Ishikawa (cell line): ENCODE measurements around the gene MRPL57.

ENCODE experiments used
- CEBPB ChIP-seq: IDR thresholded peaks from 2 replicates; pipeline ENCODE4 v1.6.1; 2012
- CREB1 ChIP-seq: IDR thresholded peaks from 2 replicates; pipeline ENCODE4 v1.6.1; 2012; ENCODE audit warnings: low read depth
- EP300 ChIP-seq: IDR thresholded peaks from 2 replicates; pipeline ENCODE4 v1.6.1; 2012; ENCODE audit warnings: borderline replicate concordance
- FOXM1 ChIP-seq: IDR thresholded peaks from 2 replicates; pipeline ENCODE4 v1.6.1; 2012; ENCODE audit warnings: low read depth, borderline replicate concordance
- NFIC ChIP-seq: IDR thresholded peaks from 2 replicates; pipeline ENCODE4 v1.6.1; 2012
- RAD21 ChIP-seq: IDR thresholded peaks from 2 replicates; pipeline ENCODE4 v1.6.1; 2012; ENCODE audit warnings: low read depth
- TAF1 ChIP-seq: IDR thresholded peaks from 2 replicates; pipeline ENCODE4 v1.6.1; 2012; ENCODE audit warnings: low read depth, mild to moderate bottlenecking
- TCF12 ChIP-seq: IDR thresholded peaks from 2 replicates; pipeline ENCODE4 v1.6.1; 2012; ENCODE audit warnings: low read depth
- TEAD4 ChIP-seq: IDR thresholded peaks from 2 replicates; pipeline ENCODE4 v1.6.1; 2012
- YY1 ChIP-seq: IDR thresholded peaks from 2 replicates; pipeline ENCODE4 v1.6.1; 2012; ENCODE audit warnings: low read depth
- ZBTB7A ChIP-seq: IDR thresholded peaks from 2 replicates; pipeline ENCODE4 v1.6.1; 2012; ENCODE audit warnings: low read depth
- TF ChIP-seq, protein P1 (sequence below): IDR thresholded peaks from 2 replicates; pipeline ENCODE4 v1.6.1; 2012; ENCODE audit warnings: low read depth, mild to moderate bottlenecking
- TF ChIP-seq, protein P2 (sequence below): IDR thresholded peaks from 2 replicates; pipeline ENCODE4 v1.6.1; 2012
- TF ChIP-seq, protein P3 (sequence below): IDR thresholded peaks from 2 replicates; pipeline ENCODE4 v1.6.1; 2012

DNA sequence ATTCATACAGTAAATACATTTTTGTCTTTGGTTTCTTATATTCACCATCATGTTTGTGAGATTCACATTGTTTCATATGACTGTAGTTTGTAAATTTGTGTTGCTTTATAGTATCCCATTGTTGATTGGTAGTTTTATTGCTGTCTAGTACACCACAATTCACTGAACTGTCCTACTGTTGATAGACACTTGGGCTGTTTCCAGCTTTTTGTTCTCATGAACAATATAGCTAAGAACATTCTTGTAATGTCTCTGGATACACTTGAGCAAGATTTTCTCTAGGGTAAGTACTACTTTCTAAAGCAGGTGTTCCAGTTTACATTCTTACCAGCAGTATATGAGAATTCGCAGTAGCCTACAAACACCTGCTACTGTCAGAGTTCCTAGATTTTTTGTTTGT is 37.9 kb upstream of the MRPL57 start:
- TF ChIP-seq, protein P1, sequence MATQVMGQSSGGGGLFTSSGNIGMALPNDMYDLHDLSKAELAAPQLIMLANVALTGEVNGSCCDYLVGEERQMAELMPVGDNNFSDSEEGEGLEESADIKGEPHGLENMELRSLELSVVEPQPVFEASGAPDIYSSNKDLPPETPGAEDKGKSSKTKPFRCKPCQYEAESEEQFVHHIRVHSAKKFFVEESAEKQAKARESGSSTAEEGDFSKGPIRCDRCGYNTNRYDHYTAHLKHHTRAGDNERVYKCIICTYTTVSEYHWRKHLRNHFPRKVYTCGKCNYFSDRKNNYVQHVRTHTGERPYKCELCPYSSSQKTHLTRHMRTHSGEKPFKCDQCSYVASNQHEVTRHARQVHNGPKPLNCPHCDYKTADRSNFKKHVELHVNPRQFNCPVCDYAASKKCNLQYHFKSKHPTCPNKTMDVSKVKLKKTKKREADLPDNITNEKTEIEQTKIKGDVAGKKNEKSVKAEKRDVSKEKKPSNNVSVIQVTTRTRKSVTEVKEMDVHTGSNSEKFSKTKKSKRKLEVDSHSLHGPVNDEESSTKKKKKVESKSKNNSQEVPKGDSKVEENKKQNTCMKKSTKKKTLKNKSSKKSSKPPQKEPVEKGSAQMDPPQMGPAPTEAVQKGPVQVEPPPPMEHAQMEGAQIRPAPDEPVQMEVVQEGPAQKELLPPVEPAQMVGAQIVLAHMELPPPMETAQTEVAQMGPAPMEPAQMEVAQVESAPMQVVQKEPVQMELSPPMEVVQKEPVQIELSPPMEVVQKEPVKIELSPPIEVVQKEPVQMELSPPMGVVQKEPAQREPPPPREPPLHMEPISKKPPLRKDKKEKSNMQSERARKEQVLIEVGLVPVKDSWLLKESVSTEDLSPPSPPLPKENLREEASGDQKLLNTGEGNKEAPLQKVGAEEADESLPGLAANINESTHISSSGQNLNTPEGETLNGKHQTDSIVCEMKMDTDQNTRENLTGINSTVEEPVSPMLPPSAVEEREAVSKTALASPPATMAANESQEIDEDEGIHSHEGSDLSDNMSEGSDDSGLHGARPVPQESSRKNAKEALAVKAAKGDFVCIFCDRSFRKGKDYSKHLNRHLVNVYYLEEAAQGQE = no peak
- no peak for TF ChIP-seq CEBPB
- no peak for TF ChIP-seq YY1
- TF ChIP-seq, protein P2, sequence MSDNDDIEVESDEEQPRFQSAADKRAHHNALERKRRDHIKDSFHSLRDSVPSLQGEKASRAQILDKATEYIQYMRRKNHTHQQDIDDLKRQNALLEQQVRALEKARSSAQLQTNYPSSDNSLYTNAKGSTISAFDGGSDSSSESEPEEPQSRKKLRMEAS = no peak
- no peak for TF ChIP-seq EP300
- TF ChIP-seq TEAD4 = peak; percentile 8; the same call in 1 of the 2 replicates
- no peak for TF ChIP-seq ZBTB7A
- no peak for TF ChIP-seq NFIC
- no peak for TF ChIP-seq RAD21
- no peak for TF ChIP-seq TCF12
- no peak for TF ChIP-seq FOXM1
- TF ChIP-seq, protein P3, sequence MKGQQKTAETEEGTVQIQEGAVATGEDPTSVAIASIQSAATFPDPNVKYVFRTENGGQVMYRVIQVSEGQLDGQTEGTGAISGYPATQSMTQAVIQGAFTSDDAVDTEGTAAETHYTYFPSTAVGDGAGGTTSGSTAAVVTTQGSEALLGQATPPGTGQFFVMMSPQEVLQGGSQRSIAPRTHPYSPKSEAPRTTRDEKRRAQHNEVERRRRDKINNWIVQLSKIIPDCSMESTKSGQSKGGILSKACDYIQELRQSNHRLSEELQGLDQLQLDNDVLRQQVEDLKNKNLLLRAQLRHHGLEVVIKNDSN = no peak
- TF ChIP-seq TAF1 = no peak
- TF ChIP-seq CREB1 = no peak
